ENCODE data around the gene SLC51B.

DNA sequence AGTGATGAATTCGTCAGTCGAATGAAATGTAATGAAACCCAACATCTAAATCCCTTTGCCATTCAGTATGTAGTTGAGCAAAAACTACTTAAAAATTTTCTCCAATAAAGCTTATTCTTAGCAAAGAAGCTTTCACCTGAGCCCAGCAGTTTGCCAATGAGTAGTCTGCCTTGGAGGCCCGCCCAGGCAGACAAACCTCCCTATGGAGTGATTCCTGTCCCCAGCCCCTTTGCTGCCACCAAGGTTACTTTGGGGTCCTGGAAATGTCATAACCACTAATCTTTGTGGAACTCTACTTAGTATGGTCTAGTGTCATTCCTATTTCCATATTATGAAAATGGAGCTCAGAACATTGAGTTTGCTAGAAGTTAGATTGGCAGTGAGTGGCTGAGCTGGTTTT, 57.7 kb downstream of the SLC51B start:
- no peak for TF ChIP-seq EZH2 (IDR thresholded peaks at IDR 0.05; ENCODE audit: borderline replicate concordance)
- TF ChIP-seq, protein P1, sequence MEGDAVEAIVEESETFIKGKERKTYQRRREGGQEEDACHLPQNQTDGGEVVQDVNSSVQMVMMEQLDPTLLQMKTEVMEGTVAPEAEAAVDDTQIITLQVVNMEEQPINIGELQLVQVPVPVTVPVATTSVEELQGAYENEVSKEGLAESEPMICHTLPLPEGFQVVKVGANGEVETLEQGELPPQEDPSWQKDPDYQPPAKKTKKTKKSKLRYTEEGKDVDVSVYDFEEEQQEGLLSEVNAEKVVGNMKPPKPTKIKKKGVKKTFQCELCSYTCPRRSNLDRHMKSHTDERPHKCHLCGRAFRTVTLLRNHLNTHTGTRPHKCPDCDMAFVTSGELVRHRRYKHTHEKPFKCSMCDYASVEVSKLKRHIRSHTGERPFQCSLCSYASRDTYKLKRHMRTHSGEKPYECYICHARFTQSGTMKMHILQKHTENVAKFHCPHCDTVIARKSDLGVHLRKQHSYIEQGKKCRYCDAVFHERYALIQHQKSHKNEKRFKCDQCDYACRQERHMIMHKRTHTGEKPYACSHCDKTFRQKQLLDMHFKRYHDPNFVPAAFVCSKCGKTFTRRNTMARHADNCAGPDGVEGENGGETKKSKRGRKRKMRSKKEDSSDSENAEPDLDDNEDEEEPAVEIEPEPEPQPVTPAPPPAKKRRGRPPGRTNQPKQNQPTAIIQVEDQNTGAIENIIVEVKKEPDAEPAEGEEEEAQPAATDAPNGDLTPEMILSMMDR (IDR thresholded peaks at IDR 0.05; ENCODE audit: poor library complexity): no peak

Measured in hepatocyte (in vitro differentiated cells).